ENCODE measurements around the gene KLHL5. TPM values are rescaled to one million over a fixed set of nuclear protein-coding genes. Genes with fewer than 3 reads are reported as not detected.
"Not testable (repeated sequence)": the region's sequence is repeated elsewhere in the genome, so short reads cannot be mapped to it uniquely, and the experiment has no call there.

Gene KLHL5
- total RNA-seq, 1 experiment from 2014 or later: 50.3 TPM

GRCh38 chr4:39104255-39104654 is 42.2 kb downstream of the KLHL5 start:
- peak in 1 of 2 experiments; percentile 9 for DNase-seq
- Histone ChIP-seq H3K9me3 (replicated peaks) (no peaks in the 10 kb centered on the region), H3K27ac (no peak overlapping the region), H3K4me1 (peaks cover 3% of the 10 kb centered on the region; the same call in 1 of the 2 replicates), H3K27me3 (no peaks in the 10 kb centered on the region), H3K4me3 (no peak overlapping the region), H3K36me3 (peaks cover 23% of the 10 kb centered on the region)

- DNase-seq: no peak
- Histone ChIP-seq H3K9me3 (replicated peaks) (no peaks in the 10 kb centered on the region), H3K36me3 (peaks cover 23% of the 10 kb centered on the region), H3K27ac (no peak overlapping the region), H3K4me3 (no peak overlapping the region), H3K4me1 (peaks cover 3% of the 10 kb centered on the region; the same call in 1 of the 2 replicates), H3K27me3 (no peaks in the 10 kb centered on the region)
Measured at GRCh38 chr4:39106011-39106410, 44.0 kb downstream of the KLHL5 start.

DNA sequence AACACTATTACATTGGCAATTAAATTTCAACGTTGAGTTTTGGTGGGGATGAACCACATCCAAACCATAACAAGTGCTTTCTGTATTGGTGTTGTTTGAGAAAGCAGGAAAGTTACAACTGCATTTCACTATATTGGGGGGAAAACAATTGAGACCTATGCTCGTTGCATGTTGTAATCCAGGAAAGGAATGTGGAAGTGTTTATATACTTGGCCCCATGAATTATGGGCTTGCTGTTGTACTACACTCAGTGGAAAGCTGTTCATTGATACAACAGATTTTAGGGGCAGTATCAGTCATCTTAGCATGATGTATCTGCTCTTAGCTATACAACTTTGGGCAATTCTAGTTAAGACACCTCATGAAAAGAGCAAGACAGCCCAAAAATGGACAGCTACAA is 52.4 kb downstream of the KLHL5 start:
- DNase-seq: no peak
- no peak overlapping the region for H3K4me3 ChIP-seq
- H3K9me3 ChIP-seq (replicated peaks): no peaks in the 10 kb centered on the region
- peaks cover 13% of the 10 kb centered on the region for H3K36me3 ChIP-seq
- no peaks in the 10 kb centered on the region for H3K4me1 ChIP-seq
- H3K27ac ChIP-seq: no peak overlapping the region
- no peaks in the 10 kb centered on the region for H3K27me3 ChIP-seq

- Histone ChIP-seq H3K27ac (no peak overlapping the region), H3K27me3 (no peaks in the 10 kb centered on the region), H3K4me1 (no peaks in the 10 kb centered on the region), H3K4me3 (no peak overlapping the region), H3K36me3 (peaks cover 17% of the 10 kb centered on the region), H3K9me3 (replicated peaks) (no peaks in the 10 kb centered on the region)
- DNase-seq: no peak
Measured at GRCh38 chr4:39118034-39118658, 56.1 kb downstream of the KLHL5 start.

DNA sequence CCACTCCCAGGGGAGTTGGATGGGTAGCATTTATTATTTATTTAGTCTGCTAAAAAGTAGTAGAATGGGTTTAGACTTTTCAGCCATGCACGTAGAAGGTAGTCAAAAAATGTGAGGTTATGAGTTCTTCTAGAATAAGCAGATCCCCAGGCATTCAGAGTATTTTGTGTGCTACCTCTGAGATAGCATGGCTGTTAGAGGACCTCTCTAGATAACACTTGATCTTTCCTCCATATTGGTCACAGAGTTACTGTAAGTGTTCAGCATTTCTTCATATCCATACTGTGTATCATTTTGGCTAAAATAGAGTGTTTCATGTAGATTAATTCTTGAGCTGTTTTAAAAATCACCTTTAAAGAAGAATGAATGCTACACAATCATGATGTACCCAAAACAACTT is 58.4 kb downstream of the KLHL5 start:
- no peak for DNase-seq

DNA sequence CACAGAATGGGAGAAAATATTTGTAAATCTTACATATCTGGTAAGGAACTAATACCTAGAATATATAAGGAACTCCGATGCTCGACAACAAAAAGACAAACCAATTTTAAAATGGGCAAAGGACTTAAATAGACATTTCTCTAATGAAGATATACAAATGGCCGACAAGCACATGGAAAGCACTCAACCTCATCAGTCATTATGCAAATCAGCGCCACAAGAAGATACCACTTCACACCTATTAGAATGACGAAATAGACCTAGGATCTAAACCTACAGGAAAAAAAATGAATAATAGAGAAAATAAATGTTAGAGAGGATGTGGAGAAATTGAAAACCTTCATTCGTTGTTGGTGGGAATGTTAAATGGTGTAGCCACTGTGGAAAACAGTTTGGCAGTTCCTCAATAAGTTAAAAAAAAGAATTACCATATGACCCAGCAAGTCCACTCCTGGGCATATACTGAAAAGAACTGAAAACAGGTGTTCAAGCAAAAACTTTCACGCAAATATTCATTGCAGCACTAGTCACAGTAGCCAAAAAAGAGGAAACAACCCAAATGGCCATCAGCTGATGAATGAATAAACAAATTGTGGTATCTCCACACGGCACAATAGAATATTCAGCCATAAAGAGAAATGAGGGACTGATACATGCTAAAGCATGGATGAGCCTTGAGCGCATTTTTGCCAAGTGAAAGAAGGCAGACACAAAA is 63.0 kb downstream of the KLHL5 start:
- Histone ChIP-seq H3K4me1 (no peaks in the 10 kb centered on the region), H3K4me3 (no peak overlapping the region), H3K9me3 (replicated peaks) (no peaks in the 10 kb centered on the region), H3K27ac (no peak overlapping the region), H3K27me3 (no peaks in the 10 kb centered on the region), H3K36me3 (peaks cover 6% of the 10 kb centered on the region)
- DNase-seq: no peak

More for the DNA sequence above, 58.4 kb downstream of the KLHL5 start:
- no peak overlapping the region for H3K27ac ChIP-seq
- H3K27me3 ChIP-seq: no peaks in the 10 kb centered on the region
- peaks cover 9% of the 10 kb centered on the region for H3K36me3 ChIP-seq
- no peaks in the 10 kb centered on the region for H3K9me3 ChIP-seq (replicated peaks)
- no peak overlapping the region for H3K4me3 ChIP-seq
- H3K4me1 ChIP-seq: no peaks in the 10 kb centered on the region

DNA sequence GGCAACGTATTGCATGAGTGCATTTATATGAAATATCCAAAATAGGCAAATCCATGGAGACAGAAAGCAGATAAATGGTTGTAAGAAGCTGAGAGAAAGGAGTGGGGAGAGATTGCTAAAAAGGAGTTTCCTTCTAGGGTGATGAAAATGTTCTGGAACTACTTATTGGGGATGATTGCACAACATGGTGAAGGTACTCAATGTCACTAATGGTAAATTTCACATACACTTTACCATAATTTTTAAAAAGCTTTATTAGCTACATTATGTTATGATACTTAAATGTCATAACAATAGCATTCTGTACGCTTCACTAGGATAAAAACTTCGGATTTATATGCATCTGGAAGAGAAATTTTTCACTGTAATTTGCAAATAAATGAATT is 63.6 kb downstream of the KLHL5 start:
- Histone ChIP-seq H3K4me3 (no peak overlapping the region), H3K36me3 (peaks cover 6% of the 10 kb centered on the region), H3K27me3 (no peaks in the 10 kb centered on the region), H3K9me3 (replicated peaks) (no peaks in the 10 kb centered on the region), H3K4me1 (no peaks in the 10 kb centered on the region), H3K27ac (no peak overlapping the region)
- no peak for DNase-seq

- no peak for DNase-seq
Measured at GRCh38 chr4:39126256-39127095, 64.4 kb downstream of the KLHL5 start.

GRCh38 chr4:39133623-39134022 is 71.6 kb downstream of the KLHL5 start:
- Histone ChIP-seq H3K9me3 (replicated peaks) (no peaks in the 10 kb centered on the region), H3K4me3 (no peak overlapping the region), H3K36me3 (no peaks in the 10 kb centered on the region), H3K4me1 (peaks cover 15% of the 10 kb centered on the region), H3K27me3 (no peaks in the 10 kb centered on the region), H3K27ac (no peak overlapping the region)
- DNase-seq: no peak

More at GRCh38 chr4:39126256-39127095, 64.4 kb downstream of the KLHL5 start:
- H3K36me3 ChIP-seq: peaks cover 6% of the 10 kb centered on the region
- H3K27me3 ChIP-seq: no peaks in the 10 kb centered on the region
- H3K4me3 ChIP-seq: no peak overlapping the region
- H3K9me3 ChIP-seq (replicated peaks): no peaks in the 10 kb centered on the region
- no peaks in the 10 kb centered on the region for H3K4me1 ChIP-seq
- H3K27ac ChIP-seq: no peak overlapping the region

DNA sequence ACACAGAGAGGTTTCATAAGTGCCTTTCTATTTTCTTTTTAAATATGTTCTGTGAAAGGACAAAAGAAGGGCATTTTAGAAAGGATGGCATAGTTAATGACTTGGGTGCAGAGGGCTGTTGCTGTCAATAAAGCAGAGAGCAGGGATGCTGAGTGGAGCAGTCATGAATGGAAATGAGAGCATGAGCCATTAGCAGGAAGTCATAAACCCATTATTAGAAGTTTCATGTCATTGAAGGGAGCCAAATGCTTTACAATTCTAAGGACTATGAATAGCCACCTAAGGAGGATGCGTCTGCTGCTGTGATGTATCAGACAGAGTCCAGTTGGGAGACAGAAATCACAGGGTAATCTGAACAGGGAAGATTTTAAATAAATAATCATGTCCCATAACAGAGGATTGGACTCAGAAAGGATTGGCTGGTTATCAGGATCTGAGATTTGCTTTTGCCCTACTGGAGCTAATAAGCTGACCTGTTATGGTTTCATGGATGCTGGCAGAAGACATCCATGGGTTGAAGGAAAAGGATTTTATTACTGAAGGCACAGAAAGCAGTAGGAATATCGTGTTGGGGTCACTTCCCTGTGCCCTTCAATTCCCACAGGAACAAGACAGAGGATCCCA is 72.8 kb downstream of the KLHL5 start:
- no peaks in the 10 kb centered on the region for H3K27me3 ChIP-seq
- H3K36me3 ChIP-seq: no peaks in the 10 kb centered on the region
- DNase-seq: peak; percentile 39 to 67
- peak overlapping the region; percentile 27; the same call in 1 of the 2 replicates for H3K27ac ChIP-seq
- H3K4me1 ChIP-seq: peaks cover 15% of the 10 kb centered on the region
- no peaks in the 10 kb centered on the region for H3K9me3 ChIP-seq (replicated peaks)
- peak overlapping the region; percentile 49 for H3K4me3 ChIP-seq

DNA sequence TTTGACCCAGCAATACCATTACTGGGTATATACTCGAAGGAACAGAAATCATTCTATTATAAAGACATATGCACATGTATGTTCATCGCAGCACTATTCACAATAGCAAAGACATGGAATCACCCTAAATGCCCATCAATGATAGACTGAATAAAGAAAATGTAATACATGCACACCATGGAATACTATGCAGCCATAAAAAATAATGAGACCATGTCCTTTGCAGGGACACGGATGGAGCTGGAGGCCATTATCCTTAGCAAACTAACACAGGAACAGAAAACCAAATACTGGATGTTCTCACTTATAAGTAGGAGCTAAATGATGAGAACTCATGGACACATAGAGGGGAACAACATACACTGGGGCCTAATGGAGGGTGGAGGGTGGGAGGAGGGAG is 76.2 kb downstream of the KLHL5 start:
- not testable (repeated sequence) for H3K36me3 ChIP-seq; H3K27ac ChIP-seq; DNase-seq; H3K4me1 ChIP-seq; H3K27me3 ChIP-seq; H3K4me3 ChIP-seq; H3K9me3 ChIP-seq (replicated peaks)

GRCh38 chr4:39146211-39146610 is 84.2 kb downstream of the KLHL5 start:
- no peaks in the 10 kb centered on the region for H3K27me3 ChIP-seq
- H3K9me3 ChIP-seq (replicated peaks): no peaks in the 10 kb centered on the region
- DNase-seq: no peak
- H3K4me1 ChIP-seq: no peaks in the 10 kb centered on the region
- H3K4me3 ChIP-seq: no peak overlapping the region
- no peaks in the 10 kb centered on the region for H3K36me3 ChIP-seq
- no peak overlapping the region for H3K27ac ChIP-seq

DNA sequence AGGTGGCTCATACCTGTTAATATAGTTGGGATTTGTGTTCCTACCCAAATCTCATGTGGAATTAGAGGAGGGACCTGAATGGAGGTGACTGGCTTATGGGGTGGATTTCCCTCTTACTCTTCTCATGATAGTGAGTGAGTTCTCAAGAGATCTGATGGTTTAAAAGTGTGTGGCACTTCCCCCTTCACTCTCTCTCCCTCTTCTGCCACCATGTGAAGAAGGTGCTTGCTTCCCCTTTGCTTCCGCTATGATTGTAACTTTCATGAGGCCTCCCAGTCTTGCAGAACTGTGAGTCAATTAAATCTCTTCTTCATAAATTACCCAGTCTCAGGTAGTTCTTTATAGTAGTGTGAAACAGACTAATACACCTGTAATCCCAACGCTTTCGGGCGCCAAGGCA is 92.0 kb downstream of the KLHL5 start:
- Histone ChIP-seq H3K27ac (no peak overlapping the region), H3K4me3 (no peak overlapping the region), H3K4me1 (no peaks in the 10 kb centered on the region), H3K27me3 (no peaks in the 10 kb centered on the region), H3K36me3 (no peaks in the 10 kb centered on the region), H3K9me3 (replicated peaks) (no peaks in the 10 kb centered on the region)
- DNase-seq: no peak

DNA sequence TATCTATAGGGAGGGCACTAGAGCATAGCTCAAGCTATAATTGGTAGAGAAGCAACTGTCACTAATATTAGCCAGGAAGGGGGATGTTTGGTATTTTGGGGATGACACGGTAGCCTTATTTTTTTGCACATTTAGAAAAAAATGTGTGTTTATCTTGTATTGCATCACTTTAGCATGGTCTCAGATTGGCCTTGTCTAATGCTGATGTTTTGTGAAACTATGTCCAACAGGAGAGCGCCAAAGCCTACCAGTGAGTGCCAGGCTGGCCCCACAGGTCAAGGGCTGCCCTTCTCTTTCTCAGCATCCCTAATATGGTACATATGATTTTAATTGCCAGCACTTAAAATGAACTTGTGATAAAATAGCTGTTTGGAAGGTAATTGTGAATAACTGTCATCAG is 95.5 kb downstream of the KLHL5 start:
- H3K4me1 ChIP-seq: no peaks in the 10 kb centered on the region
- no peak overlapping the region for H3K27ac ChIP-seq
- DNase-seq: no peak
- no peaks in the 10 kb centered on the region for H3K9me3 ChIP-seq (replicated peaks)
- no peak overlapping the region for H3K4me3 ChIP-seq
- H3K27me3 ChIP-seq: no peaks in the 10 kb centered on the region
- no peaks in the 10 kb centered on the region for H3K36me3 ChIP-seq

GRCh38 chr4:39166177-39166576 is 104.1 kb downstream of the KLHL5 start:
- H3K9me3 ChIP-seq (replicated peaks): no peaks in the 10 kb centered on the region
- H3K4me3 ChIP-seq: no peak overlapping the region
- peaks cover 16% of the 10 kb centered on the region for H3K4me1 ChIP-seq
- no peaks in the 10 kb centered on the region for H3K27me3 ChIP-seq
- H3K36me3 ChIP-seq: no peaks in the 10 kb centered on the region
- no peak overlapping the region for H3K27ac ChIP-seq
- DNase-seq: no peak

All from SJCRH30 (cell line).